Measurements from ENCODE around the gene ARHGEF28. TPM values are rescaled to one million over a fixed set of nuclear protein-coding genes. Genes with fewer than 3 reads are reported as not detected.

Gene ARHGEF28
- polyA plus RNA-seq, 1 donor from 2014 or later: not detected

DNA sequence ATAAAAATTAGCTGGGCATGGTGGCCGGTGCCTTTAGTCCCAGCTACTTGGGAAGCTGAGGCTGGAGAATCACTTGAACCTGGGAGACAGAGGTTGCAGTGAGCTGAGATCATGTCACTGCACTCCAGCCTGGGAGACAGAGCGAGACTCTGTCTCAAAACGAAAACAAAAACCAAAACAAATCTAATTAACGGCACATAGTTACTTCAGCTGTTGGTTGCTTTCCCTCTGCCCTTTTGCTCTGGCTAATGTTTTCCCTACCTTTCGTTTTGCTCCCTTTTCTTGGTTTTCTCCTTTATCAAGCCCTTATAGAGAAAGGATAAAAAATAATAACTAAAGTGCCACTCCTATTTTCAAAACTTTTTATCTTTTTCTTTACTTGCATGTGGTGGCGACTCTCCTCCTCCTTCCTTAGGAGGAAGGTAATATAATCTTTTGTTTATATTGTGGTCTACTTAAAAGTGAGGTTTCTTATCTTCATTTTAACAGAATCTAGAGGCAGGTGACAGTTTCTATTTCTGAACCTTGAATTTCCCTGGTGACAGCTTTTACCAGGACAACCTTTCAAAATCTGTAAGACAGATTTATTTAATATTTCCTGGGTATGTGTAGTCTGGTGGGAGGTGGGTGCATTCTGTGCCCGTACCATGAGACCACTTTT lies 125.4 kb downstream of the ARHGEF28 start:
- Histone ChIP-seq H3K36me3 (ENCODE audit: insufficient read depth, low read length) (no peaks in the 10 kb centered on the region), H3K9me3 (ENCODE audit: low read length) (no peaks in the 10 kb centered on the region), H3K4me3 (ENCODE audit: low read length) (no peak overlapping the region), H3K9ac (ENCODE audit: low read length) (no peak overlapping the region), H3K79me2 (replicated peaks; ENCODE audit: insufficient read depth, low read length) (no peaks in the 10 kb centered on the region), H4K20me1 (ENCODE audit: insufficient read depth) (no peaks in the 10 kb centered on the region), H3K27me3 (ENCODE audit: insufficient read depth, low read depth, low read length) (no peaks in the 10 kb centered on the region), H3K27ac (ENCODE audit: low read length) (no peak overlapping the region), H3K9me2 (ENCODE audit: insufficient read depth, low read length) (no peaks in the 10 kb centered on the region), H3K4me2 (ENCODE audit: low read length) (no peak overlapping the region), H3F3A (ENCODE audit: insufficient read depth, low read length, poor library complexity, severe bottlenecking) (no peaks in the 10 kb centered on the region), H2AFZ (ENCODE audit: low read depth, low read length) (no peak overlapping the region)
- TF ChIP-seq TAF1 (IDR thresholded peaks at IDR 0.05; ENCODE audit: low read depth) (no peak), POLR2AphosphoS5 (IDR thresholded peaks at IDR 0.05) (no peak), EZH2 (IDR thresholded peaks at IDR 0.05; ENCODE audit: borderline replicate concordance, insufficient read depth, low read length, poor library complexity, severe bottlenecking) (no peak), RAD21 (conservative IDR thresholded peaks at IDR 0.05) (no peak), MXI1 (conservative IDR thresholded peaks at IDR 0.05; ENCODE audit: poor library complexity, severe bottlenecking) (no peak), EP300 (conservative IDR thresholded peaks at IDR 0.05; ENCODE audit: poor library complexity, severe bottlenecking) (no peak), SMC3 (conservative IDR thresholded peaks at IDR 0.05; ENCODE audit: poor library complexity) (no peak)
- TF ChIP-seq, protein P1, sequence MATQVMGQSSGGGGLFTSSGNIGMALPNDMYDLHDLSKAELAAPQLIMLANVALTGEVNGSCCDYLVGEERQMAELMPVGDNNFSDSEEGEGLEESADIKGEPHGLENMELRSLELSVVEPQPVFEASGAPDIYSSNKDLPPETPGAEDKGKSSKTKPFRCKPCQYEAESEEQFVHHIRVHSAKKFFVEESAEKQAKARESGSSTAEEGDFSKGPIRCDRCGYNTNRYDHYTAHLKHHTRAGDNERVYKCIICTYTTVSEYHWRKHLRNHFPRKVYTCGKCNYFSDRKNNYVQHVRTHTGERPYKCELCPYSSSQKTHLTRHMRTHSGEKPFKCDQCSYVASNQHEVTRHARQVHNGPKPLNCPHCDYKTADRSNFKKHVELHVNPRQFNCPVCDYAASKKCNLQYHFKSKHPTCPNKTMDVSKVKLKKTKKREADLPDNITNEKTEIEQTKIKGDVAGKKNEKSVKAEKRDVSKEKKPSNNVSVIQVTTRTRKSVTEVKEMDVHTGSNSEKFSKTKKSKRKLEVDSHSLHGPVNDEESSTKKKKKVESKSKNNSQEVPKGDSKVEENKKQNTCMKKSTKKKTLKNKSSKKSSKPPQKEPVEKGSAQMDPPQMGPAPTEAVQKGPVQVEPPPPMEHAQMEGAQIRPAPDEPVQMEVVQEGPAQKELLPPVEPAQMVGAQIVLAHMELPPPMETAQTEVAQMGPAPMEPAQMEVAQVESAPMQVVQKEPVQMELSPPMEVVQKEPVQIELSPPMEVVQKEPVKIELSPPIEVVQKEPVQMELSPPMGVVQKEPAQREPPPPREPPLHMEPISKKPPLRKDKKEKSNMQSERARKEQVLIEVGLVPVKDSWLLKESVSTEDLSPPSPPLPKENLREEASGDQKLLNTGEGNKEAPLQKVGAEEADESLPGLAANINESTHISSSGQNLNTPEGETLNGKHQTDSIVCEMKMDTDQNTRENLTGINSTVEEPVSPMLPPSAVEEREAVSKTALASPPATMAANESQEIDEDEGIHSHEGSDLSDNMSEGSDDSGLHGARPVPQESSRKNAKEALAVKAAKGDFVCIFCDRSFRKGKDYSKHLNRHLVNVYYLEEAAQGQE (IDR thresholded peaks at IDR 0.05; ENCODE audit: borderline replicate concordance): no peak
- TF ChIP-seq, protein P2, sequence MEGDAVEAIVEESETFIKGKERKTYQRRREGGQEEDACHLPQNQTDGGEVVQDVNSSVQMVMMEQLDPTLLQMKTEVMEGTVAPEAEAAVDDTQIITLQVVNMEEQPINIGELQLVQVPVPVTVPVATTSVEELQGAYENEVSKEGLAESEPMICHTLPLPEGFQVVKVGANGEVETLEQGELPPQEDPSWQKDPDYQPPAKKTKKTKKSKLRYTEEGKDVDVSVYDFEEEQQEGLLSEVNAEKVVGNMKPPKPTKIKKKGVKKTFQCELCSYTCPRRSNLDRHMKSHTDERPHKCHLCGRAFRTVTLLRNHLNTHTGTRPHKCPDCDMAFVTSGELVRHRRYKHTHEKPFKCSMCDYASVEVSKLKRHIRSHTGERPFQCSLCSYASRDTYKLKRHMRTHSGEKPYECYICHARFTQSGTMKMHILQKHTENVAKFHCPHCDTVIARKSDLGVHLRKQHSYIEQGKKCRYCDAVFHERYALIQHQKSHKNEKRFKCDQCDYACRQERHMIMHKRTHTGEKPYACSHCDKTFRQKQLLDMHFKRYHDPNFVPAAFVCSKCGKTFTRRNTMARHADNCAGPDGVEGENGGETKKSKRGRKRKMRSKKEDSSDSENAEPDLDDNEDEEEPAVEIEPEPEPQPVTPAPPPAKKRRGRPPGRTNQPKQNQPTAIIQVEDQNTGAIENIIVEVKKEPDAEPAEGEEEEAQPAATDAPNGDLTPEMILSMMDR (IDR thresholded peaks at IDR 0.05; ENCODE audit: poor library complexity, severe bottlenecking): no peak

DNA sequence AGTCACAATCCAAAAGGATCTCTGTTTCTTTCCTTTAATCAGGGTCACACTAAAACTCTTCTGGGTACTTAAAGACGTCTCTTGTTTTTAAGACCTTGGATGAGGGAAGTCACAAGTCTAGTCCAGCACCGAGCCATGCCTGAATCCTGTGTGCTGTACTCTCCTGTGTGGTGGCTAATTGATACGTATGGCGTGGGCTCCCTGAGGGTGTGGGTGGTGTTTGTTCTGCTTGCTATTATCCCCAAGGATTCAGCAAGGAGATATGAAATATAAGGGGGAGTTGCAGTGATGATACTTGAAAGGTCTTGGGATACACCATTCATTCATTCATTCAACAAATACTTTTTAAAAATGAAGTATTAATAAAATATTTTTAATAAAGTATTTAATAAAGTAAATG lies 128.3 kb downstream of the ARHGEF28 start:
- Histone ChIP-seq H3K36me3 (ENCODE audit: insufficient read depth, low read length) (no peaks in the 10 kb centered on the region), H3K4me2 (ENCODE audit: low read length) (no peak overlapping the region), H3K9me2 (ENCODE audit: insufficient read depth, low read length) (no peaks in the 10 kb centered on the region), H2AFZ (ENCODE audit: low read depth, low read length) (no peak overlapping the region), H3F3A (ENCODE audit: insufficient read depth, low read length, poor library complexity, severe bottlenecking) (no peaks in the 10 kb centered on the region), H4K20me1 (ENCODE audit: insufficient read depth) (no peaks in the 10 kb centered on the region), H3K27ac (ENCODE audit: low read length) (no peak overlapping the region), H3K27me3 (ENCODE audit: insufficient read depth, low read depth, low read length) (no peaks in the 10 kb centered on the region), H3K4me3 (ENCODE audit: low read length) (no peak overlapping the region), H3K79me2 (replicated peaks; ENCODE audit: insufficient read depth, low read length) (no peaks in the 10 kb centered on the region), H3K9me3 (ENCODE audit: low read length) (no peaks in the 10 kb centered on the region), H3K9ac (ENCODE audit: low read length) (no peak overlapping the region)
- TF ChIP-seq EZH2 (IDR thresholded peaks at IDR 0.05; ENCODE audit: borderline replicate concordance, insufficient read depth, low read length, poor library complexity, severe bottlenecking): no peak
- TF ChIP-seq POLR2AphosphoS5 (IDR thresholded peaks at IDR 0.05): no peak
- no peak for TF ChIP-seq MXI1 (conservative IDR thresholded peaks at IDR 0.05; ENCODE audit: poor library complexity, severe bottlenecking)
- TF ChIP-seq, protein P1 (IDR thresholded peaks at IDR 0.05; ENCODE audit: borderline replicate concordance): no peak
- no peak for TF ChIP-seq RAD21 (conservative IDR thresholded peaks at IDR 0.05)
- TF ChIP-seq TAF1 (IDR thresholded peaks at IDR 0.05; ENCODE audit: low read depth): no peak
- TF ChIP-seq, protein P2 (IDR thresholded peaks at IDR 0.05; ENCODE audit: poor library complexity, severe bottlenecking): no peak
- no peak for TF ChIP-seq EP300 (conservative IDR thresholded peaks at IDR 0.05; ENCODE audit: poor library complexity, severe bottlenecking)
- TF ChIP-seq SMC3 (conservative IDR thresholded peaks at IDR 0.05; ENCODE audit: poor library complexity): no peak

Measured in neural cell (in vitro differentiated cells).